H1 (cell line): ENCODE results near the gene ADAMTS20. TPM values are rescaled to one million over a fixed set of nuclear protein-coding genes. Genes with fewer than 3 reads are reported as not detected.

Source experiments
- CHD1 ChIP-seq: IDR thresholded peaks from 2 replicates; pipeline ENCODE4 v1.6.1; 2012; ENCODE audit warnings: low read depth, low read length, improper control_type of control experiment
- EGR1 ChIP-seq: IDR thresholded peaks from 2 replicates; pipeline ENCODE4 v1.6.1; 2011; ENCODE audit warnings: low read depth, low read length, borderline replicate concordance
- GABPA ChIP-seq: IDR thresholded peaks from 2 replicates; pipeline ENCODE4 v1.6.1; 2011; ENCODE audit warnings: mild to moderate bottlenecking, low read length, moderate library complexity, borderline replicate concordance; ENCODE audit not compliant: insufficient read depth
- GTF2F1 ChIP-seq: IDR thresholded peaks from 2 replicates; pipeline ENCODE4 v1.6.1; 2012; ENCODE audit warnings: low read depth, low read length, improper control_type of control experiment, borderline replicate concordance
- HDAC6 ChIP-seq: IDR thresholded peaks from one replicate; pipeline ENCODE4 v1.7.1; 2012; ENCODE audit warnings: low read depth, mild to moderate bottlenecking, inconsistent platforms, low read length, moderate library complexity
- MAFK ChIP-seq: IDR thresholded peaks from 2 replicates; pipeline ENCODE4 v1.6.1; 2012; ENCODE audit warnings: low read depth, mild to moderate bottlenecking, improper control_type of control experiment, low read length
- NRF1 ChIP-seq: IDR thresholded peaks from 2 replicates; pipeline ENCODE4 v1.6.1; 2011; ENCODE audit warnings: mild to moderate bottlenecking, low read depth, low read length, improper control_type of control experiment
- RBBP5 ChIP-seq: IDR thresholded peaks from 2 replicates; pipeline ENCODE4 v1.7.1; 2012; ENCODE audit warnings: low read depth, mild to moderate bottlenecking, inconsistent platforms, low read length, moderate library complexity, borderline replicate concordance
- SIN3A ChIP-seq, 2 experiments: IDR thresholded peaks in 1 of 2; conservative IDR thresholded peaks in 1 of 2; 2 replicates each; pipeline ENCODE4 v1.6.1; 2011 to 2012; ENCODE audit warnings: low read length in 2 of 2, improper control_type of control experiment in 1 of 2, low read depth in 1 of 2, mild to moderate bottlenecking in 1 of 2
- TAF1 ChIP-seq: IDR thresholded peaks from 2 replicates; pipeline ENCODE4 v1.6.1; 2011; ENCODE audit warnings: mild to moderate bottlenecking, low read depth, low read length
- TBP ChIP-seq: IDR thresholded peaks from 2 replicates; pipeline ENCODE4 v1.6.1; 2011; ENCODE audit warnings: low read depth, low read length, improper control_type of control experiment
- TEAD4 ChIP-seq: IDR thresholded peaks from 2 replicates; pipeline ENCODE4 v1.6.1; 2012; ENCODE audit warnings: low read depth, low read length, inconsistent platforms, mixed read lengths
- YY1 ChIP-seq: IDR thresholded peaks from 2 replicates; pipeline ENCODE4 v1.6.1; 2011; ENCODE audit warnings: low read depth, mild to moderate bottlenecking, low read length
- ZNF274 ChIP-seq: IDR thresholded peaks from 2 replicates; pipeline ENCODE4 v1.7.0; 2012; ENCODE audit warnings: low read length, borderline replicate concordance; ENCODE audit errors: extremely low read depth
- polyA plus RNA-seq, 7 experiments: library from polyadenylated mRNA; depleted of rRNA in 3 of 7; stranded (reverse) in 5 of 7; unstranded in 2 of 7; fragments of >200 nt in 5 of 7; fragments of 200-250 nt in 2 of 7; gene quantifications; 1 replicate in 5 of 7; 2 replicates in 1 of 7; 4 replicates in 1 of 7; pipeline versions ENCODE4 v1.2.1 to v1.2.3, GENCODE V29; 2011 to 2013; ENCODE audit warnings: missing spikeins in 2 of 7, mixed read lengths in 2 of 7
- total RNA-seq: library from RNA; stranded (reverse); fragmentation: NEBNext Ultra II Directional; extraction: Animal tissue kit (Norgen Biotek cat#: 25700); gene quantifications from 2 replicates; pipeline ENCODE4 v1.2.1, GENCODE V29; 2021
- TF ChIP-seq, protein P1 (sequence below): IDR thresholded peaks from 2 replicates; pipeline ENCODE4 v1.6.1; 2012; ENCODE audit warnings: inconsistent platforms

ADAMTS20 gene
- total and polyA plus RNA-seq, 2 of the 8 experiments (the other 6 are each of a cell fraction or from before 2014, with no cell fraction given): 2.9 to 5.1 TPM

GRCh38 chr12:43551971-43552559 is at the start of gene ADAMTS20 (continued):
- TF ChIP-seq TEAD4 (no peak), SIN3A (conservative IDR thresholded peaks at IDR 0.05 in 1 of 2, IDR thresholded peaks at IDR 0.05 in 1 of 2; ENCODE audit: low read depth in 1 of 2, low read length in 2 of 2) (no peak), EGR1 (no peak), GABPA (no peak), NRF1 (no peak; the same call in 1 of the 2 replicates), YY1 (0 out of 2 replicates have a peak, but pooled peaks have one; percentile 6), CHD1 (no peak), ZNF274 (no peak), TAF1 (peak; percentile 90), RBBP5 (peak; percentile 69; the same call in 1 of the 2 replicates), GTF2F1 (no peak), HDAC6 (no peak), TBP (peak; percentile 86), MAFK (no peak)
- TF ChIP-seq, protein P1, sequence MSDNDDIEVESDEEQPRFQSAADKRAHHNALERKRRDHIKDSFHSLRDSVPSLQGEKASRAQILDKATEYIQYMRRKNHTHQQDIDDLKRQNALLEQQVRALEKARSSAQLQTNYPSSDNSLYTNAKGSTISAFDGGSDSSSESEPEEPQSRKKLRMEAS: no peak
